ENCODE data around the gene BOD1L1. TPM values are rescaled to one million over a fixed set of nuclear protein-coding genes. Genes with fewer than 3 reads are reported as not detected.

BOD1L1 gene
- total and polyA plus RNA-seq, 2 of the 8 experiments (the other 6 are each of a cell fraction or from before 2014, with no cell fraction given), result 6.8 to 39.3 TPM

DNA sequence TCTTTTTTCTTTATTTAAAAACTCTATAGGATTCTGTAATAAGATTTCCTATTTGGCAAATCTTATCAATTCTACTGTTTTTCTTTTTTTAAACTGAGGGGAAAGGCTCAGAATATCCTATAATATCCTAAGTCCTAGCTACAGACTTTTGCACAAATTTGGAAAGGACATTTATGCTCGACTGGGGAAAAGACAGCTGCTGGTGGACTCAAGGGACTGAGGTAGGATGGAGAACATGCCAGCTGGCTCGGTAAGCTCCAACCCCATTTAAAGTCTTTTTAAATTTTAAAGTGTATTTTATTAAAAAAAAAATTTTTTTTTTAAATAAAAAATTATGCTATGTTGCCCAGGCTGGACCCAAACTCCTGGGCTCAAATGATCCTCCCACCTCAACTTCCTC lies 36.8 kb downstream of the BOD1L1 start (continued):
- TF ChIP-seq TAF7 (optimal IDR thresholded peaks at IDR 0.05; ENCODE audit: borderline replicate concordance, low read depth, low read length), result no peak
- no peak for TF ChIP-seq GTF2F1 (IDR thresholded peaks at IDR 0.05; ENCODE audit: borderline replicate concordance, low read depth, low read length)
- no peak for TF ChIP-seq SP4 (IDR thresholded peaks at IDR 0.05; ENCODE audit: low read length)
- no peak for TF ChIP-seq CHD1 (IDR thresholded peaks at IDR 0.05; ENCODE audit: low read depth, low read length)
- no peak for TF ChIP-seq NRF1 (IDR thresholded peaks at IDR 0.05; ENCODE audit: low read depth, low read length)
- no peak for TF ChIP-seq SP2 (IDR thresholded peaks at IDR 0.05; ENCODE audit: low read length)
- TF ChIP-seq CBX5 (IDR thresholded peaks at IDR 0.05; ENCODE audit: low read depth, low read length), result no peak
- no peak for TF ChIP-seq CTBP2 (IDR thresholded peaks at IDR 0.05; ENCODE audit: borderline replicate concordance, insufficient read depth, insufficient read length, low read length)

Measured in H1 (cell line).